SK-N-SH (cell line): ENCODE data around the gene TTC7B. TPM values are rescaled to one million over a fixed set of nuclear protein-coding genes. Genes with fewer than 3 reads are reported as not detected.

Source experiments
- CTCF ChIA-PET: fragments of 300-600, 350-600 bp; formaldehyde crosslinking; extraction: SDS; loops from one replicate; lab custom pipeline; 2021; lab: Yijun Ruan, JAX
- POLR2A ChIA-PET: fragments of 350-600 bp; sonication (Branson Sonifier 250); formaldehyde crosslinking; extraction: SDS; loops from one replicate; lab custom pipeline; 2020; ENCODE audit warnings: antibody characterized with exemption, inconsistent platforms; lab: Yijun Ruan, JAX
- DNase-seq: peaks from one replicate; pipeline ENCODE4 v3.0.0; 2012
- H2AFZ ChIP-seq: fragments of 200-600 bp; sonication (generic); 2 replicates; pipeline ENCODE4 v1.8.1; 2016; ENCODE audit warnings: antibody characterized with exemption, mild to moderate bottlenecking, low read depth
- H3F3A ChIP-seq: fragments of 200-600 bp; sonication (generic); replicated peaks from 2 replicates; pipeline ENCODE3; 2016; ENCODE audit warnings: antibody characterized with exemption, mild to moderate bottlenecking; ENCODE audit not compliant: insufficient read depth
- H3K27ac ChIP-seq, 2 experiments: fragments of 200-500 bp in 1 of 2; fragments of 200-600 bp in 1 of 2; sonication (Bioruptor generic) in 1 of 2; sonication (generic), shearing (Covaris generic) in 1 of 2; 2 replicates each; pipeline versions ENCODE4 v1.5.1 to v1.6.1; 2014 to 2016; ENCODE audit warnings: low read depth in 2 of 2, inconsistent platforms in 1 of 2, low read length in 1 of 2, mild to moderate bottlenecking in 1 of 2, mixed read lengths in 1 of 2
- H3K27me3 ChIP-seq: fragments of 200-600 bp; sonication (generic), shearing (Covaris generic); 2 replicates; pipeline ENCODE4 v1.6.1; 2016; ENCODE audit warnings: mixed run types; ENCODE audit not compliant: insufficient read depth
- H3K36me3 ChIP-seq, 2 experiments: fragments of 200-500 bp in 1 of 2; fragments of 200-600 bp in 1 of 2; sonication (Bioruptor generic) in 1 of 2; sonication (generic) in 1 of 2; replicated peaks in 1 of 2; 2 replicates each; pipeline versions ENCODE3 to v1.5.1; 2014 to 2016; ENCODE audit warnings: low read length in 1 of 2, mild to moderate bottlenecking in 1 of 2; ENCODE audit not compliant: insufficient read depth in 2 of 2, control insufficient read depth in 1 of 2
- H3K4me1 ChIP-seq, 2 experiments: fragments of 200-500 bp in 1 of 2; fragments of 200-600 bp in 1 of 2; sonication (Bioruptor generic) in 1 of 2; sonication (generic), shearing (Covaris generic) in 1 of 2; 2 replicates each; pipeline versions ENCODE4 v1.5.1 to v1.6.1; 2014 to 2016; ENCODE audit warnings: low read depth in 1 of 2, low read length in 1 of 2, mixed run types in 1 of 2; ENCODE audit not compliant: insufficient read depth in 2 of 2, control insufficient read depth in 1 of 2
- H3K4me2 ChIP-seq: fragments of 200-600 bp; sonication (generic), shearing (Covaris generic); 2 replicates; pipeline ENCODE4 v1.6.1; 2017; ENCODE audit warnings: mixed run types
- H3K4me3 ChIP-seq, 2 experiments: fragments of 200-500 bp in 1 of 2; fragments of 200-600 bp in 1 of 2; sonication (Bioruptor generic) in 1 of 2; sonication (generic), shearing (Covaris generic) in 1 of 2; 2 replicates each; pipeline versions ENCODE4 v1.5.1 to v1.8.1; 2014 to 2016; ENCODE audit warnings: low read depth in 2 of 2, inconsistent platforms in 1 of 2, low read length in 1 of 2, mild to moderate bottlenecking in 1 of 2, mixed read lengths in 1 of 2, moderate library complexity in 1 of 2
- H3K79me2 ChIP-seq: fragments of 200-600 bp; sonication (generic); 2 replicates; pipeline ENCODE4 v1.8.1; 2017; ENCODE audit warnings: mild to moderate bottlenecking; ENCODE audit not compliant: insufficient read depth
- H3K9ac ChIP-seq: fragments of 200-600 bp; sonication (generic); 2 replicates; pipeline ENCODE4 v1.6.1; 2017; ENCODE audit warnings: mixed run types
- H3K9me2 ChIP-seq: fragments of 200-600 bp; sonication (generic); 2 replicates; pipeline ENCODE4 v1.6.1; 2017; ENCODE audit warnings: mixed run types
- H3K9me3 ChIP-seq: fragments of 200-600 bp; sonication (generic); 2 replicates; pipeline ENCODE4 v1.6.1; 2017; ENCODE audit warnings: mixed run types, mild to moderate bottlenecking, moderate library complexity
- H4K20me1 ChIP-seq: fragments of 200-600 bp; sonication (generic); 2 replicates; pipeline ENCODE4 v1.6.1; 2017; ENCODE audit warnings: mild to moderate bottlenecking, mixed run types; ENCODE audit not compliant: insufficient read depth
- FOXJ3 ChIP-seq: sonication (generic); formaldehyde crosslinking; IDR thresholded peaks from 2 replicates; pipeline ENCODE4 v1.5.1; 2020; ENCODE audit warnings: mild to moderate bottlenecking, missing genetic modification reagents
- JUND ChIP-seq: IDR thresholded peaks from 2 replicates; pipeline ENCODE4 v1.4.0; 2012
- MEF2A ChIP-seq: IDR thresholded peaks from 2 replicates; pipeline ENCODE4 v1.4.0; 2012; ENCODE audit warnings: low read depth, borderline replicate concordance
- MXI1 ChIP-seq: IDR thresholded peaks from 2 replicates; pipeline ENCODE4 v1.6.1; 2012; ENCODE audit warnings: mild to moderate bottlenecking, low read depth, low read length, improper control_type of control experiment
- NRF1 ChIP-seq: IDR thresholded peaks from 2 replicates; pipeline ENCODE4 v1.6.1; 2012; ENCODE audit warnings: low read depth, mild to moderate bottlenecking, low read length
- POLR2AphosphoS5 ChIP-seq: IDR thresholded peaks from 2 replicates; pipeline ENCODE4 v1.6.1; 2012; ENCODE audit warnings: low read depth, low read length
- RAD21 ChIP-seq: IDR thresholded peaks from 2 replicates; pipeline ENCODE4 v1.6.1; 2012; ENCODE audit warnings: mild to moderate bottlenecking, low read length
- SIN3A ChIP-seq: IDR thresholded peaks from 2 replicates; pipeline ENCODE4 v1.6.1; 2012; ENCODE audit warnings: low read depth, mild to moderate bottlenecking, low read length, moderate library complexity, borderline replicate concordance
- SMC3 ChIP-seq: IDR thresholded peaks from 2 replicates; pipeline ENCODE4 v1.6.1; 2012; ENCODE audit warnings: low read depth, low read length, improper control_type of control experiment
- TAF1 ChIP-seq: IDR thresholded peaks from 2 replicates; pipeline ENCODE4 v1.6.1; 2012; ENCODE audit warnings: low read depth, mild to moderate bottlenecking, low read length, moderate library complexity, borderline replicate concordance
- TCF12 ChIP-seq: IDR thresholded peaks from 2 replicates; pipeline ENCODE4 v1.4.0; 2012
- TEAD4 ChIP-seq: IDR thresholded peaks from 2 replicates; pipeline ENCODE4 v1.4.0; 2012; ENCODE audit warnings: mild to moderate bottlenecking, borderline replicate concordance; ENCODE audit not compliant: insufficient read depth
- YY1 ChIP-seq: IDR thresholded peaks from 2 replicates; pipeline ENCODE4 v1.4.0; 2012; ENCODE audit warnings: low read depth, mild to moderate bottlenecking
- WGBS: methylation state at CpG from one replicate; pipeline ENCODE4 v1.1.6; 2017; ENCODE audit warnings: low lambda C conversion rate; 5-methylcytosine and 5-hydroxymethylcytosine counted together
- polyA plus RNA-seq, 3 experiments: library from polyadenylated mRNA; depleted of rRNA; stranded (reverse); fragments of >200 nt; gene quantifications; 2 replicates each; pipeline ENCODE4 v1.2.3, GENCODE V29; 2012
- TF ChIP-seq, protein P1 (sequence below): IDR thresholded peaks from 2 replicates; pipeline ENCODE4 v1.4.0; 2012; ENCODE audit warnings: low read depth, borderline replicate concordance
- TF ChIP-seq, protein P2 (sequence below): fragments of 200-600 bp; sonication (generic); IDR thresholded peaks from 2 replicates; pipeline ENCODE4 v1.6.1; 2017; ENCODE audit warnings: antibody characterized with exemption, mild to moderate bottlenecking, moderate library complexity
- TF ChIP-seq, protein P3 (sequence below): IDR thresholded peaks from 2 replicates; pipeline ENCODE4 v1.4.0; 2012; ENCODE audit warnings: low read depth, borderline replicate concordance
- TF ChIP-seq, protein P4 (sequence below): fragments of 150-350 bp; IDR thresholded peaks from 2 replicates; pipeline ENCODE4 v1.6.1; 2017; ENCODE audit warnings: antibody characterized with exemption, low read length, low read depth, borderline replicate concordance
- TF ChIP-seq, protein P5 (sequence below): IDR thresholded peaks from 2 replicates; pipeline ENCODE4 v1.4.0; 2012; ENCODE audit warnings: low read depth

Gene TTC7B
- polyA plus RNA-seq, 1 of the 3 experiments (the other 2 are of a cell fraction), result 43.1 TPM

DNA sequence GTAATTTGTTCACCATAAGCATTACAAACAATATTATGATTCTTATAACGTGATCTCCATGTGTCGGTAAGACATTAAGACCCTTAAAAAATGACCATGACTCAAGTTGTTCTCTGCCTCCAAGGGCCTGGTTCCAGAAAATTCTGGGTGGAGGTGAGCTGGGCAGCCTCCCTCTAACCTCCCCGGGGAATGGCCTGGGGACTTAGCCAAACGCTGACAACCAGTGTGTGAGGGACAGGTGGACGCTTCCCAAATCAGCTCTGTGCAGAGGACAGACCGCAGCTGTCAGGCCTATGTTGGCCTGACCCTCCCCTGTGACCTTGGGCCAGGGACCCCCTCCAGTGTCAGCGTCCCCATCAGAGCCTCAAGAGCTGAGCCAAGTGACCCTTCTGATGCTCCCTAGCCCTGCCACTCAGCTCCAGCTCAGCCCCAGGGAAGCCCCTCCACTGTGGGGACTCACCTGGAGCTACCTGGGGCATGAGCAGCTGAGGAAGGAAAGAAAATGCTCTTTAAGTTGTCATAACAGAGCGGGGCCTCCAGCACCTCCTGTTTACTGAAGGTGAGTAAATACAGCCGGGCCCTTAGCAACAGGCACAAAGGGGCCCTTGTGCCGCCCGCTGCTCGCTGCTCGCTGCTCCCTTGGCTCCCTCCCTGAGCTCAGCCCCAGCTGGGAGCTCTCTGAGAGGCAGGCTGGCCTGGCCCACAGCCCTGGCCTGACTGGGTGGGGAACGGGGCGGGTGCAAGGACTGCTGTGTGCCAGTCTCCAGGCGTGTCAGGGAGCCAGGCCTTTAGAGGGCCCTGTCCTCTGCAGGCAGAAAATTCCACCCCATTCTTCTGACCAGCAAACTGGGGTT lies 302.8 kb downstream of the TTC7B start:
- no peaks in the 10 kb centered on the region for H3K9me3 ChIP-seq
- CTCF ChIA-PET, result interaction anchor here (0.6 to 2.7 kb wide), 5 partner anchors 9 to 354 kb away, joined by 3 to 12 read pairs (median 4); no protein-coding TSS in a partner anchor
- H3K4me3 ChIP-seq, result no peak overlapping the region
- no peak overlapping the region for H3K4me2 ChIP-seq
- peaks cover 0 to 26% of the 10 kb centered on the region in 2 experiments; a peak in 1 of 4 replicates for H3K4me1 ChIP-seq
- no peak overlapping the region for H3K27ac ChIP-seq
- no peaks in the 10 kb centered on the region for H3K79me2 ChIP-seq
- POLR2A ChIA-PET, result no interaction called here
- H3K9ac ChIP-seq, result no peak overlapping the region
- 86% methylated on average over 9 of the region's 16 CpGs for WGBS
- H3F3A ChIP-seq, result no peaks in the 10 kb centered on the region
- H3K36me3 ChIP-seq, result no peaks in the 10 kb centered on the region
- no peak overlapping the region for H2AFZ ChIP-seq
- H4K20me1 ChIP-seq, result no peaks in the 10 kb centered on the region
- TF ChIP-seq, protein P1, sequence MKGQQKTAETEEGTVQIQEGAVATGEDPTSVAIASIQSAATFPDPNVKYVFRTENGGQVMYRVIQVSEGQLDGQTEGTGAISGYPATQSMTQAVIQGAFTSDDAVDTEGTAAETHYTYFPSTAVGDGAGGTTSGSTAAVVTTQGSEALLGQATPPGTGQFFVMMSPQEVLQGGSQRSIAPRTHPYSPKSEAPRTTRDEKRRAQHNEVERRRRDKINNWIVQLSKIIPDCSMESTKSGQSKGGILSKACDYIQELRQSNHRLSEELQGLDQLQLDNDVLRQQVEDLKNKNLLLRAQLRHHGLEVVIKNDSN, result no peak
- no peak for TF ChIP-seq MXI1
- TF ChIP-seq, all 33 proteins: peak for 0
- H3K27me3 ChIP-seq, result no peaks in the 10 kb centered on the region
- no peaks in the 10 kb centered on the region for H3K9me2 ChIP-seq
- DNase-seq, result no peak

DNA sequence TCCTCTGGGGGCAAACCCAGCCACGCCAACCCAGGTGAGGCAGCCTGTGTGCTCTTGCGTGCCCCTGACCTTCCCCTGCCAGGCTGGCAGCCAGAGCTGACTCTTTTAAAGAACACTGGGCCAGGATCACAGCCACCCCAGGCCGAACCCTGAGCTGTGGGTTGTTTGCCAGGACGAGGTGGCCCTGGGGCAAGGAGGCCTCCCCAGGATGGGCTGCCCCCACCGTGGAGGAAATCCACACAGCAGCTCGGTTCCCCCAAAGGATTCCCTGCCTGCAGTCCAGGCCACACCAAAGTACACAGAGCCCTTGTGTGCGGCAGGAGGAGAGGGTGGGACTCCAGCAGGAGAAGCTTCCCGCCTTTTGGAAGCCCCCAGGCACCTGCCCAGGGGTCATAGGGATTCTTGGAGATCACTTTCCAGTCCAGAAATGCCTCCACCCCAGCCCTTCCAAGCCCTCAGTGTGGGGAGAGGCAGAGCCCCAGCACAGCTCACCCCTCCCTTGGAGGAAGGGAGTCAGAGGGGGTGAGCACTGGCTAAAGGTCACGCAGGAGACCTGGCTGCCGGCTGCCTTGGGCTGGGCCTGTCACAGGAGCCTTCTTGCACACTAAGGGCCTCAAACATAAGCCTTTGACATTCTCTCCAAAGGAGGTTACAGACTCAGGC lies 303.8 kb downstream of the TTC7B start:
- Histone ChIP-seq H3K4me2 (no peak overlapping the region), H3K4me1 (peaks cover 0 to 19% of the 10 kb centered on the region in 2 experiments; a peak in 1 of 4 replicates), H4K20me1 (no peaks in the 10 kb centered on the region), H3K9ac (no peak overlapping the region), H3K27me3 (no peaks in the 10 kb centered on the region), H3K27ac (peak overlapping the region in 1 of 2 experiments; percentile 8; a peak in 1 of 4 replicates), H3K4me3 (no peak overlapping the region), H3K79me2 (no peaks in the 10 kb centered on the region), H3K9me3 (no peaks in the 10 kb centered on the region), H3F3A (no peaks in the 10 kb centered on the region), H3K9me2 (no peaks in the 10 kb centered on the region), H2AFZ (no peak overlapping the region), H3K36me3 (no peaks in the 10 kb centered on the region)
- no peak for DNase-seq
- CTCF ChIA-PET, result interaction anchor here (1.2 to 2.7 kb wide), 3 partner anchors 10 to 113 kb away, joined by 4 to 12 read pairs (median 5); no protein-coding TSS in a partner anchor
- 53% methylated on average over 5 of the region's 10 CpGs for WGBS
- POLR2A ChIA-PET, result interaction anchor here (0.6 to 1.3 kb wide), 4 partner anchors 11 to 643 kb away, joined by 3 to 4 read pairs (median 3); no protein-coding TSS in a partner anchor
- TF ChIP-seq TCF12, result no peak
- TF ChIP-seq, protein P2, sequence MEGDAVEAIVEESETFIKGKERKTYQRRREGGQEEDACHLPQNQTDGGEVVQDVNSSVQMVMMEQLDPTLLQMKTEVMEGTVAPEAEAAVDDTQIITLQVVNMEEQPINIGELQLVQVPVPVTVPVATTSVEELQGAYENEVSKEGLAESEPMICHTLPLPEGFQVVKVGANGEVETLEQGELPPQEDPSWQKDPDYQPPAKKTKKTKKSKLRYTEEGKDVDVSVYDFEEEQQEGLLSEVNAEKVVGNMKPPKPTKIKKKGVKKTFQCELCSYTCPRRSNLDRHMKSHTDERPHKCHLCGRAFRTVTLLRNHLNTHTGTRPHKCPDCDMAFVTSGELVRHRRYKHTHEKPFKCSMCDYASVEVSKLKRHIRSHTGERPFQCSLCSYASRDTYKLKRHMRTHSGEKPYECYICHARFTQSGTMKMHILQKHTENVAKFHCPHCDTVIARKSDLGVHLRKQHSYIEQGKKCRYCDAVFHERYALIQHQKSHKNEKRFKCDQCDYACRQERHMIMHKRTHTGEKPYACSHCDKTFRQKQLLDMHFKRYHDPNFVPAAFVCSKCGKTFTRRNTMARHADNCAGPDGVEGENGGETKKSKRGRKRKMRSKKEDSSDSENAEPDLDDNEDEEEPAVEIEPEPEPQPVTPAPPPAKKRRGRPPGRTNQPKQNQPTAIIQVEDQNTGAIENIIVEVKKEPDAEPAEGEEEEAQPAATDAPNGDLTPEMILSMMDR, result no peak
- TF ChIP-seq TAF1, result no peak
- no peak for TF ChIP-seq RAD21
- no peak for TF ChIP-seq TEAD4
- TF ChIP-seq JUND, result no peak
- TF ChIP-seq, protein P1, result no peak
- no peak for TF ChIP-seq SIN3A
- TF ChIP-seq, protein P3, sequence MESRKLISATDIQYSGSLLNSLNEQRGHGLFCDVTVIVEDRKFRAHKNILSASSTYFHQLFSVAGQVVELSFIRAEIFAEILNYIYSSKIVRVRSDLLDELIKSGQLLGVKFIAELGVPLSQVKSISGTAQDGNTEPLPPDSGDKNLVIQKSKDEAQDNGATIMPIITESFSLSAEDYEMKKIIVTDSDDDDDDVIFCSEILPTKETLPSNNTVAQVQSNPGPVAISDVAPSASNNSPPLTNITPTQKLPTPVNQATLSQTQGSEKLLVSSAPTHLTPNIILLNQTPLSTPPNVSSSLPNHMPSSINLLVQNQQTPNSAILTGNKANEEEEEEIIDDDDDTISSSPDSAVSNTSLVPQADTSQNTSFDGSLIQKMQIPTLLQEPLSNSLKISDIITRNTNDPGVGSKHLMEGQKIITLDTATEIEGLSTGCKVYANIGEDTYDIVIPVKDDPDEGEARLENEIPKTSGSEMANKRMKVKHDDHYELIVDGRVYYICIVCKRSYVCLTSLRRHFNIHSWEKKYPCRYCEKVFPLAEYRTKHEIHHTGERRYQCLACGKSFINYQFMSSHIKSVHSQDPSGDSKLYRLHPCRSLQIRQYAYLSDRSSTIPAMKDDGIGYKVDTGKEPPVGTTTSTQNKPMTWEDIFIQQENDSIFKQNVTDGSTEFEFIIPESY, result no peak
- TF ChIP-seq FOXJ3 (CRISPR knock-in tag), result no peak
- TF ChIP-seq NRF1, result no peak
- no peak for TF ChIP-seq YY1
- TF ChIP-seq, protein P4, sequence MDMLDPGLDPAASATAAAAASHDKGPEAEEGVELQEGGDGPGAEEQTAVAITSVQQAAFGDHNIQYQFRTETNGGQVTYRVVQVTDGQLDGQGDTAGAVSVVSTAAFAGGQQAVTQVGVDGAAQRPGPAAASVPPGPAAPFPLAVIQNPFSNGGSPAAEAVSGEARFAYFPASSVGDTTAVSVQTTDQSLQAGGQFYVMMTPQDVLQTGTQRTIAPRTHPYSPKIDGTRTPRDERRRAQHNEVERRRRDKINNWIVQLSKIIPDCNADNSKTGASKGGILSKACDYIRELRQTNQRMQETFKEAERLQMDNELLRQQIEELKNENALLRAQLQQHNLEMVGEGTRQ, result no peak
- TF ChIP-seq, protein P5, sequence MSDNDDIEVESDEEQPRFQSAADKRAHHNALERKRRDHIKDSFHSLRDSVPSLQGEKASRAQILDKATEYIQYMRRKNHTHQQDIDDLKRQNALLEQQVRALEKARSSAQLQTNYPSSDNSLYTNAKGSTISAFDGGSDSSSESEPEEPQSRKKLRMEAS, result no peak
- TF ChIP-seq SMC3, result no peak
- TF ChIP-seq POLR2AphosphoS5, result no peak
- no peak for TF ChIP-seq MEF2A
